IPS-20b (cell line): ENCODE measurements around the gene EPN3.

Experiments used
- H3K27ac ChIP-seq: one replicate; pipeline ENCODE4 v1.5.1; 2013; ENCODE audit warnings: low read length
- H3K27me3 ChIP-seq: 2 replicates; pipeline ENCODE4 v1.6.1; 2013; ENCODE audit warnings: mild to moderate bottlenecking, low read length, inconsistent platforms; ENCODE audit not compliant: insufficient read depth
- H3K36me3 ChIP-seq: 2 replicates; pipeline ENCODE4 v1.6.1; 2013; ENCODE audit warnings: low read depth, mild to moderate bottlenecking, inconsistent platforms, low read length, moderate library complexity; ENCODE audit not compliant: insufficient read depth
- H3K4me1 ChIP-seq: 2 replicates; pipeline ENCODE4 v1.6.1; 2013; ENCODE audit warnings: mild to moderate bottlenecking, control low read depth, inconsistent platforms, low read length, moderate library complexity; ENCODE audit not compliant: insufficient read depth
- H3K4me3 ChIP-seq: 2 replicates; pipeline ENCODE4 v1.5.1; 2013; ENCODE audit warnings: mild to moderate bottlenecking, low read length, inconsistent platforms
- H3K9ac ChIP-seq: 2 replicates; pipeline ENCODE4 v1.6.1; 2013; ENCODE audit warnings: low read depth, mild to moderate bottlenecking, inconsistent platforms, low read length, moderate library complexity
- H3K9me3 ChIP-seq: 2 replicates; pipeline ENCODE4 v1.6.1; 2013; ENCODE audit warnings: mild to moderate bottlenecking, low read depth, low read length, inconsistent platforms; ENCODE audit not compliant: insufficient read depth

Gene EPN3

DNA sequence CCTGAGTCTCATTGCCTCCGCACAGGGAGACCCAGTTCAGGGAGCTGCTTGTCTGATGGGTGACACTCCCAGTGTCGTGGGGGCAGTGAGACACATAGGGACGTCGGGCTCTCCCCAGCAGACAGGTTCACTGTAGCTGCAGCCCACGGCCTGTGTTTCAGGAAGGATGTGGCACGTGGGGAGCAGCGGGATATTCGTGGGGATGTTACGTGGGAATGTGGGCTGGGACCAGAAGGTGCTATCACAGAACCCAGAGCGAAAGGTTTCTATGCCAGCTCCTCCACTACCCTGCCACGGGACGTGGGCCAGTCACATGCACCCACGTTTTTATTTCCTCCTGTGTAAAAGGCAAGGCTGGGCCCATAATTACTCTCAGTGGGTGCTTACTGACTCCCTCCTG is 44.3 kb downstream of the EPN3 start:
- no peaks in the 10 kb centered on the region for H3K4me1 ChIP-seq
- H3K27ac ChIP-seq = no peak overlapping the region
- H3K9me3 ChIP-seq = no peaks in the 10 kb centered on the region
- H3K36me3 ChIP-seq = no peaks in the 10 kb centered on the region
- H3K27me3 ChIP-seq = no peaks in the 10 kb centered on the region
- no peak overlapping the region for H3K9ac ChIP-seq
- H3K4me3 ChIP-seq = no peak overlapping the region

DNA sequence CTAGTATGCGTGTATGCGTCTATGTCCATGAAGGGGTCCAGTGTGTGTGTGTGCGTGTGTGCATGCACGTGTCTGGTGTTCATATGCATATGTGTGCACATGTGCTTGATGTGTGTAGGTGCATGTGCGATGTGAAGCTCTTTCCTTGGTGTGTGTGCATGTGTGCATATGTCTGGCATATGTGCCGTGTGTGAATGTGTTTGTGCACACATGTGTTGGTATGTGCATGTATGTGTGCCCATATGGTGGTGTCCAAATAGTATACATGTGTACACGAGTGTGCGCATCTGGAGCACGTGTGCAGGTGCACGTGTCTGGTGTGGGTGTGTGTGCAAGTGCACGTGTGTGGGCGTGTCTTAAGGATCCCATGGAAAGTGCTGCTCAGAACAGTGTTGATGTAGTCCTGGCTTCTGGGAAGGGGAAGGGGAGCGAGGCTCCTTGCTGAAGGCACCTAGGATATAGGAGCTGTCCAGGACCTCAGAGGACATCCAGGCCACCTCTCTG is 45.0 kb downstream of the EPN3 start:
- H3K9me3 ChIP-seq = no peaks in the 10 kb centered on the region
- H3K36me3 ChIP-seq = no peaks in the 10 kb centered on the region
- no peak overlapping the region for H3K27ac ChIP-seq
- H3K9ac ChIP-seq = no peak overlapping the region
- no peak overlapping the region for H3K4me3 ChIP-seq
- H3K27me3 ChIP-seq = no peaks in the 10 kb centered on the region
- H3K4me1 ChIP-seq = no peaks in the 10 kb centered on the region

GRCh38 chr17:50578173-50578572 is 45.6 kb downstream of the EPN3 start:
- H3K27ac ChIP-seq = no peak overlapping the region
- H3K36me3 ChIP-seq = no peaks in the 10 kb centered on the region
- H3K9ac ChIP-seq = no peak overlapping the region
- H3K4me1 ChIP-seq = no peaks in the 10 kb centered on the region
- no peaks in the 10 kb centered on the region for H3K27me3 ChIP-seq
- H3K9me3 ChIP-seq = no peaks in the 10 kb centered on the region
- H3K4me3 ChIP-seq = no peak overlapping the region

- Histone ChIP-seq H3K9me3 (no peaks in the 10 kb centered on the region), H3K4me1 (peaks cover 4% of the 10 kb centered on the region; the same call in 1 of the 2 replicates), H3K4me3 (no peak overlapping the region), H3K27me3 (no peaks in the 10 kb centered on the region), H3K9ac (no peak overlapping the region), H3K27ac (no peak overlapping the region), H3K36me3 (no peaks in the 10 kb centered on the region)
These were observed 46.9 kb downstream of the EPN3 start for GRCh38 chr17:50579399-50579798.

DNA sequence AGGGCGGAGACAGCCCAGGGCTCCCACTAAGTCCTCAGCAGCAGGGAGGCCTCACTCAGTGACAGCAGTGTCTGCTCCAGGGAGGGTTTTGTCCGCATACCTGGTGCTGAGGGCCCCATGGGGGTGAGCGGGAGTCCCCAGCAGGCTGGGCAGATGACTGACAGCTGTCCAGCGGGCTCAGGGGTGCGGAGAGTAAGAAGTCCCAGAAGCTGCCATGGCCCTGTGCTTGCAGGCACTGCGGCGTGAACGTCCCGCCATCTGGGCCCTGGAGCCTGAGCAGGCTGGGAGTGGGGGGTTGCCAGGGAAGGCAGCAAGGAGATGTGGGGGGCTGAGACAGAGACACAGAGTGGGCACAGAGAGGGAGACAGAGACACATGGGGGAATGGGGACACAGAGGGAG is 48.1 kb downstream of the EPN3 start:
- H3K27me3 ChIP-seq = no peaks in the 10 kb centered on the region
- no peak overlapping the region for H3K9ac ChIP-seq
- peaks cover 4% of the 10 kb centered on the region; the same call in 1 of the 2 replicates for H3K4me1 ChIP-seq
- H3K27ac ChIP-seq = no peak overlapping the region
- no peaks in the 10 kb centered on the region for H3K9me3 ChIP-seq
- H3K36me3 ChIP-seq = no peaks in the 10 kb centered on the region
- H3K4me3 ChIP-seq = no peak overlapping the region

GRCh38 chr17:50581316-50581715 is 48.8 kb downstream of the EPN3 start:
- H3K27me3 ChIP-seq = no peaks in the 10 kb centered on the region

DNA sequence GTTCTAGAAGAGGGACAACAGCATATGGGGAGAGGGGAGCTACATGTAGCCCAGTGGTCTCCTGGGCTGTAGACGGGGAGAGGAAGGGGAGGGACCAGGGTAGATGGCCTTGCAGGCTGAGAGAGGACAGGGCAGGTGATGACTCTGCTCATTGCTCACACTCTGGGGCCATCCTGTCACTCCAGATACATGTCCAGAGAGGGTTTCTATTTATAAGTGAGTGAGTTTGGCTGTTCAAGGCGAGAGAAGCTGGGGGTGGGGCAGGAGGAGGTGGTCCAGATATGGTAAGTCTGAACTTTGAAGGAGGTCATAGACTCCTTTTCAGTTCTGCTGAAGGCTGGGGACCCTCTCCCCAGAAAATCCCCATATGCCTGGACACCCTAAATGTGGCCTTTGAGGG is 50.2 kb downstream of the EPN3 start:
- Histone ChIP-seq H3K9me3 (no peaks in the 10 kb centered on the region), H3K9ac (no peak overlapping the region), H3K4me1 (peaks cover 4% of the 10 kb centered on the region; the same call in 1 of the 2 replicates), H3K4me3 (no peak overlapping the region), H3K27me3 (no peaks in the 10 kb centered on the region), H3K27ac (no peak overlapping the region), H3K36me3 (no peaks in the 10 kb centered on the region)

More at GRCh38 chr17:50581316-50581715, 48.8 kb downstream of the EPN3 start:
- H3K9ac ChIP-seq = no peak overlapping the region
- no peaks in the 10 kb centered on the region for H3K9me3 ChIP-seq
- H3K27ac ChIP-seq = no peak overlapping the region
- H3K4me1 ChIP-seq = peaks cover 4% of the 10 kb centered on the region; the same call in 1 of the 2 replicates
- H3K4me3 ChIP-seq = no peak overlapping the region
- H3K36me3 ChIP-seq = no peaks in the 10 kb centered on the region

DNA sequence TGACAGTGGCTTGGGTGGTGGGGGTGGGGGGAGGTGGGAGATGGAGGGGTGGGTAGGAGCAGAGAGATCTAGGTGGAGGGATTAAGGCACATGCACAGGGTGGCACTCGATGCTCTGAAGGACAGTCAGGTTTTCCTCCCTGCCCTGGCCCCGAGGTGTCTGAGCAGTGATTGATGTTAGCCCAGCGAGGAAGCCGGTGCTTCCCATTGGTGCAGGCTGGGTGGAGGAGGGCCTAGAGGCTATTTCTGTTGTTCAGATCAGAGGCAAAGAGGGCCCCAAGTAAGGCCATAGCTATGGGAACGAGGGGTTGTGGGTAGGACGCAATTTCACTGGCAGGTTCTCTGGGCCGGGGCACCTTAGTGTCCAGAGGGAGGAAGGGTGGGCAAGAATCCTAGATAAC is 51.1 kb downstream of the EPN3 start:
- Histone ChIP-seq H3K36me3 (no peaks in the 10 kb centered on the region), H3K4me1 (peaks cover 4% of the 10 kb centered on the region; the same call in 1 of the 2 replicates), H3K27ac (no peak overlapping the region), H3K9me3 (no peaks in the 10 kb centered on the region), H3K4me3 (no peak overlapping the region), H3K9ac (no peak overlapping the region), H3K27me3 (no peaks in the 10 kb centered on the region)

DNA sequence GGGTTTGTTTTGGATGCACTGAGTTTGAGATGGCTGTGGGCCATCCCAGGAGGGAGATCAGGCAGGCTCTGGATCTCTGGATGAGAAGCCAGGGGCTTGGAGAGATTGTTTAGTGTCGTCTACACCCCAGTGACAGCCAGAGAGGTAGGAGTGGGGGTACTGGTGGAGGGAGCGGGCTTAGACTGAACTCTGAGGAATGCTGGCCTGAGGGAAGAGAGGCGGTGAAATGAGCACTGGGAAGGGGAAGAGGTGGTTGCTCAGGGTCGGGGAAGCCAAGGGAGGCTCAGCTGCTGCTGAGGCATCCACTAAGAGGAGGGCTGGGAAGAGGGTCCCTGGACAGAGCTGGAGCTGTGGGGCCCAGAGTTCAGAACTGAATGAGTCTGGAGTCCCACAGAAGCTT is 51.6 kb downstream of the EPN3 start:
- no peak overlapping the region for H3K9ac ChIP-seq
- H3K4me1 ChIP-seq = peaks cover 4% of the 10 kb centered on the region; the same call in 1 of the 2 replicates
- H3K36me3 ChIP-seq = no peaks in the 10 kb centered on the region
- no peak overlapping the region for H3K4me3 ChIP-seq
- H3K9me3 ChIP-seq = no peaks in the 10 kb centered on the region
- no peak overlapping the region for H3K27ac ChIP-seq
- no peaks in the 10 kb centered on the region for H3K27me3 ChIP-seq

DNA sequence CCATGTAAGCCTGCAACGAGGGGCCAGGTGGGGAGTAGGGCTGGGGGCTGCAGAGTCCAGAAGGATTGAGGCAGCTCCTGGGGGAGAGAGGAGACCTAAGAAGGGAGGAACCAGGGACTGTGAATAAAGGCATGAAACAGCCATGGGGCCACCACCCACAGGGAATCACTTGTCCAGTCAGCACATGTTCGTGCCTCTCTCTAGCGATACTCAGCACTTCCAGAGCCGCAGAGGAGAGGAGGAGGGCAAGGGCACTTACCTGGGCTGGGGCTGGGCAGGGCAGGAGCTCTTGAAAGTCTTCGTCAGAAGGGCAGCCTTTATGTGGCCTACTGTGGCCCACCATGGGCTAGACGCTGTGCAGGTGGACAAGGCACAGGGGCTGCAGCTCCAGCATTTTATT is 52.2 kb downstream of the EPN3 start:
- peaks cover 4% of the 10 kb centered on the region; the same call in 1 of the 2 replicates for H3K4me1 ChIP-seq
- H3K4me3 ChIP-seq = no peak overlapping the region
- no peaks in the 10 kb centered on the region for H3K36me3 ChIP-seq
- no peaks in the 10 kb centered on the region for H3K27me3 ChIP-seq
- no peak overlapping the region for H3K27ac ChIP-seq
- H3K9me3 ChIP-seq = no peaks in the 10 kb centered on the region
- no peak overlapping the region for H3K9ac ChIP-seq

DNA sequence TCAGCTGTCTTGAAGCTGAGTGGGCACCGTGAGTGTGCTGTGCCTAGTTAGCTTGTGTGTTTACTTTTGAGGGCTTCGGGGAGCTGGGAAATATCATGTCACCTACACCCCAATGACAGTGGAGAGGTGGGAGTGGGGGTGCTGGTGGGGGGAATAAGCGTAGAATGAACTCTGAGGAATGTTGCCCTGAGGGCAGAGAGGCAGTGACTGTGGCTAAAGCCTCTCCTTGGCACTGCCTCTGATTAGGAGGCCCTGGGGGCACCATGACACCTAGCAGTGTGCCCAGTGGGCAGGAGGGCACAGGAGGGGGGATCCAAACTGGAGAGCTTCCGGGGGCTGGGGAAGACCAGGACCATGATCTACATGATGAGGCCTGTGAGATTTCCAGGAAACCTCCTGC is 52.8 kb downstream of the EPN3 start:
- Histone ChIP-seq H3K4me1 (peaks cover 4% of the 10 kb centered on the region; the same call in 1 of the 2 replicates), H3K9me3 (no peaks in the 10 kb centered on the region), H3K27ac (no peak overlapping the region), H3K36me3 (no peaks in the 10 kb centered on the region), H3K27me3 (no peaks in the 10 kb centered on the region), H3K9ac (no peak overlapping the region), H3K4me3 (no peak overlapping the region)

DNA sequence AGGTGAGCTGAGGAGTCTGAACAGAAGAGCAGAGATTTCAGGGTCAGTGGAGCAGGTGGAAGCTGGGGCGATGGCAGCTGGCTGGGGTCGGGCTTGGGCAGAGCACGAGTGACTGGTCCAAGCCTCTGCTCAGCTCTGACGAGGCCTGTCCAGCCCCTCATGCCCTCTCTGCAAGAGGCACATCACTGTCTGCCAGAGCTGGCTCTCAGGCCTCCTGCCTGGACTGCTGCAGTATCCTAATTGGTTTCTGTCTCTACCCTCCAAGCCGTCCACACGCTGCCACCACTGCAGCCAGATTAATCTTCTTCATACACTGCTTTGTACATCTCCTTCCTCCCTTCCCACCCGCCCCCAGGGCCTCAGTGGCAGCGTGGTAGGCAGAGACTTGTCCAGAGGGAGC is 53.4 kb downstream of the EPN3 start:
- H3K27ac ChIP-seq = no peak overlapping the region

More for the DNA sequence above, 53.4 kb downstream of the EPN3 start:
- Histone ChIP-seq H3K9ac (no peak overlapping the region; the same call in 1 of the 2 replicates), H3K4me1 (peaks cover 4% of the 10 kb centered on the region; the same call in 1 of the 2 replicates), H3K36me3 (no peaks in the 10 kb centered on the region), H3K9me3 (no peaks in the 10 kb centered on the region), H3K4me3 (no peak overlapping the region), H3K27me3 (no peaks in the 10 kb centered on the region)
